NCI-H2029 treated with DMSO at 0.1 percent for 48 hours (cell line): ENCODE results near the gene TRIM14.
"Not testable (repeated sequence)": the region's sequence is repeated elsewhere in the genome, so short reads cannot be mapped to it uniquely, and the experiment has no call there.

Source experiments
- DNase-seq: peaks from one replicate; lab custom pipeline; 2025; lab: John Stamatoyannopoulos, UW

TRIM14 gene

DNA sequence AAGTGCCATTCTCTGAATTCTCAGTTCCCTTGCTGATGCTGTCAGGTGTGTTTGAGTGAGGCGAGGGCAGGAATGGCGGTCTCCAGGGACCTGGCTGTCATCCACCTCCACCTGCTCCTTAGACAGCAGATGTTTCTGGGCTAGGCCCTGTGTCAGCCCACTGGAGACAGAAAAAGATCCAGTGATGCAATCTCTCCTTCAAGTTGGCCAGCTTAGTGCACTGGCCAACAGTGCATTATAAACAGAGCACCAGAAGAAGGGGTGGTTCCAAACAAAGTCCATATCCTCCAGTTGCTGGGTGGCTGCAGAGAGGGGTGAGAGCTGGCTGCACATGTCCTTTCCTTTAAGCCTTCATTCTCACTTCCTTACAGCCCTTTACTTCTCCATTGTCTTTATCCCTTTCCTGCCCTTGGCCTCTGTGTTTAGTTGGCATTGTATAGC is 35.9 kb downstream of the TRIM14 start:
- DNase-seq: no peak

GRCh38 chr9:98081477-98082219 is 37.4 kb downstream of the TRIM14 start:
- DNase-seq: peak; percentile 31

GRCh38 chr9:98080780-98081179 is 38.2 kb downstream of the TRIM14 start:
- no peak for DNase-seq

- no peak for DNase-seq
Measured at GRCh38 chr9:98080326-98080725, 38.7 kb downstream of the TRIM14 start.

DNA sequence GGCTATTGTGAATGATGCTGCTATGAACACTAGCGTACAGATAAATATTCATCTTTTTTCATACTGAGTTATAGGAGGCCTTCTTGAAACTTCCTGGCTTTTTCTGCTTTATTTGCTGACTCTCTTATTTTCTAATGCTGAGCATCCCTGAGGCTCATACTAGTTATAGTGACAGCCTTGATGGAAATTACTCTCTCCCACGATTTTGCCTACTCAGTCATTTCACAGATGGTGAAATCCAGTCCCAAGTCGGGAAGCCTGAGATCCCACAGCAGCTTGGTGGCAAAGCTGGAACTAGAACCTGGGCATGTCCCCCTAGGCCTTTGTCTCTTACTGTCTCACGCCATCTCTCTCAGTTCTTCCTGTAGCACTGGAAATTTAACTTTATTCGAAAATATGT is 40.1 kb downstream of the TRIM14 start:
- DNase-seq: no peak

DNA sequence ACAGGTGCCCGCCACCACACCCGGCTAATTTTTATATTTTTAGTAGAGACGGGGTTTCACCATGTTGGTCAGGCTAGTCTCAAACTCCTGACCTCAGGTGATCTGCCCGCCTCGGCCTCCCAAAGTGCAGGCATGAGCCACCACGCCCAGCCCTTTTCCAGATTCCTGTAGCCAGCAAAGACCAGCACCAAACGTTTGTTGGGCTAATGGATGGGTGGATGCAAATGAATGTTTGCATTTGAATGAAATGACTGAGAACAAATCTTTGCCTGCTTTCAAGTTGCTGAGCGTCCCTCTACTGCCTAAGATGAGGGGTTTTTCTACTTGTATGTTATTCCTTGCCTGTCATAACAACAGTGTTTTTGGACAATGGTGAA is 42.5 kb downstream of the TRIM14 start:
- not testable (repeated sequence) for DNase-seq

GRCh38 chr9:98075332-98075805 is 43.7 kb downstream of the TRIM14 start:
- no peak for DNase-seq

GRCh38 chr9:98074115-98074990 is 44.7 kb downstream of the TRIM14 start:
- peak; percentile 69 for DNase-seq

DNA sequence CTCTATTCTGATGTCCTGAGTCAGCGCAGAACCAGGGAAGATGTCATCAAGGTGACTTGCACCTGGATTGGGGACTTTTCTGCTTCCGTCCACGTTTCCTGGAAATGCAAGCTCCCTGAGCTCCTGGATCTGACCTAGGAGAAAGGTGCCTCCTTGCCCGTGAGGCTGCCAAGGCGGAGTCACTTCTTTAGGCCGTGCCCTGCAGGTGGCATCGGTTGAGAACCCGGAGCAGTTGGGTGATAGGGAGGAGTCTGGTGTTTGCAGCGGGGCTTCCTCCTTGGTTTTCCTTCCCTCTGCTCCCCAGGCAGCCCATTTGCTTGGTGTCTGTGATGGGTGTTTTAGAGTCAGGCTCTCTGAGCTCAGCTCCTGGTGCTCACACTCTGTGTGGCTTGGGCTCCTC is 47.3 kb downstream of the TRIM14 start:
- no peak for DNase-seq

DNA sequence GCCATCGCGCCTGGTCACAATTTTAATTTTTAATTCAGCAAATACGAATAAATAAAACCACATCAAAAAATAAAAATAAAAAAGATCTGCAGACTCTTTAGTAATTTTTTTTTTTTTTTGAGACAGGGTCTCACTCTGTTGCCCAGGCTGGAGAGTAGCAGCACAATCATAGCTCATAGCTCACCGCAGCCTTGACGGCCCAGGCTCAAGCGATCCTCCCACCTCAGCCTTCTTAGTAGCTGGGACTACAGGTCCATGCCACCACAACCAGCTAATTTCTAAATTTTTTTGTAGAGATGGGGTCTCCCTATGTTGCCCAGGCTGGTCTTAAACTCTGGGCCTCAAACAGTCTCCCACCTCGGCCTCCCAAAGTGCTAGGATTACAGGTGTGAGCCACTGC is 48.3 kb downstream of the TRIM14 start:
- DNase-seq: no peak

- no peak for DNase-seq
Measured at GRCh38 chr9:98069551-98069950, 49.5 kb downstream of the TRIM14 start.

DNA sequence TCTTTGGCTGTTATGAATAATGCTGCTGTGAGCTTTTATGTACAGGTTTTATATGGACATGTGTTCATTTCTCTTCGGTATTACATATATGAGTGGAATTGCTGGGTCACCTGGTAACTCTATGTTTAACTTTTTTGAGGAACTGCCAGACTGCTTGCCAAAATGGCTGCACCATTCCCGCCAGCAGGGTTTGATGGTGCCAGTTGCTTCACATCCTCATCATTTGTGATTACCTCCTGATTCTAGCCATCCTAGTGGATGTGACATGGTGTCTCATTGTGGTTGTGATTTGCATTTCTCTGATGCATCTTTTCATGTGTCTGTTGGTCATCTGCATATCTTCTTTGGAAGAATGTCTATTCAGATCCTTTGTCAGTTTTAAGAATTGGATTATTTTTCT is 51.8 kb downstream of the TRIM14 start:
- no peak for DNase-seq

GRCh38 chr9:98066235-98066634 is 52.8 kb downstream of the TRIM14 start:
- DNase-seq: no peak

DNA sequence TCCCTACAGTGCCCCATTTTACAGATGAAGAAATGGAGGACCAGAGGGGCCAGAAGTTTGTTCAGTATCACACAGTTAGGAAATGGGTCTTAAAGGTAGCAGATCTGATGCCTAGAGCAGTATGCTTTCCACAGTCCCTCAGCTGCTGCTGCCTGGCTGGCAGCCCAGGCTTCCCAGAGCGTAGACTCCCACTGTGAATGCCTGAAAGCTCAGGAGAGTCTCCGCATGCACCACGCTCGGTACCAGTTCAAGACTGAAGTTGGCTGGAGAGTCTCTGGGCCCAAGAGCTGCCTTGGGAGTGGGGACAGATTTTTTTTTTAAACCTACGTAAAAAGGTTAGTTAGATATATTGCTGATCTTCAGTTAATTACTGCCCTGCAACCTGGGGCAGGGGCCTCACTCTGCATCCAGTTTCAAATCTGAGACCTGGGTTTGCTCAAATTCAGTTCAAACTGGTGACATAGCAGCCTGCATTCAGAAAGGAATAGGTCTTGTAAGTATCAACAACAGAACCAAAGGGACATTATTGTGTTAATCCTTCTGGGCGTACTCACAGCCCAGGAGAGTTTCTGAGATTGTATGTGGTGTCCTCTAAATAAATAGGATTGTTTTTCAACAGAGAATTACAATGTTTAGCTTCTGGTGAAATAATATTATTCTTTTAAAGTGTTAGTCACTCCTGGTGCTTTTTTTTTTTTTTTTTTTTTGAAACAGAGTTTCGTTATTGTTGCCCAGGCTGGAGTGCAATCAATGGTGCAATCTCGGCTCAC is 54.2 kb downstream of the TRIM14 start:
- DNase-seq: no peak

DNA sequence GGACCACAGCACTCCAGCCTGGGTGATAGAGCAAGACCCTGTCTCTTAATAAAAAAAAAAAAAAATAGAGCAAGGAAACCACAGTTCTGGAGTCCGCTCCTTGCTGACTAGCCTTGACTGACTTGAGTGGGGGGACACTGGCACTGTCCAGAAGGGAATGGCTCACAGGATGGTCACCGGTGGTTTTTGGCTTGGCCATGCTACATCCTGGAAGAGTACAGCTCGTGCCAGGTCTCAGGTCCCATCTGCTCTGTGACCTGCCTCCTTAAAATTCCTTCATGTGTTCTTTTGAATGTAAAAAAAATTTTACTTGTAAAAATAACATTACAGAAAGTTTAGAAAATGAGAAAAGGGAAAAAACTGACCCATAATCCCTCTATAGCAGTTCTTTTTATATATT is 56.9 kb downstream of the TRIM14 start:
- no peak for DNase-seq

- DNase-seq: no peak
Measured at GRCh38 chr9:98057138-98057799, 61.8 kb downstream of the TRIM14 start.

DNA sequence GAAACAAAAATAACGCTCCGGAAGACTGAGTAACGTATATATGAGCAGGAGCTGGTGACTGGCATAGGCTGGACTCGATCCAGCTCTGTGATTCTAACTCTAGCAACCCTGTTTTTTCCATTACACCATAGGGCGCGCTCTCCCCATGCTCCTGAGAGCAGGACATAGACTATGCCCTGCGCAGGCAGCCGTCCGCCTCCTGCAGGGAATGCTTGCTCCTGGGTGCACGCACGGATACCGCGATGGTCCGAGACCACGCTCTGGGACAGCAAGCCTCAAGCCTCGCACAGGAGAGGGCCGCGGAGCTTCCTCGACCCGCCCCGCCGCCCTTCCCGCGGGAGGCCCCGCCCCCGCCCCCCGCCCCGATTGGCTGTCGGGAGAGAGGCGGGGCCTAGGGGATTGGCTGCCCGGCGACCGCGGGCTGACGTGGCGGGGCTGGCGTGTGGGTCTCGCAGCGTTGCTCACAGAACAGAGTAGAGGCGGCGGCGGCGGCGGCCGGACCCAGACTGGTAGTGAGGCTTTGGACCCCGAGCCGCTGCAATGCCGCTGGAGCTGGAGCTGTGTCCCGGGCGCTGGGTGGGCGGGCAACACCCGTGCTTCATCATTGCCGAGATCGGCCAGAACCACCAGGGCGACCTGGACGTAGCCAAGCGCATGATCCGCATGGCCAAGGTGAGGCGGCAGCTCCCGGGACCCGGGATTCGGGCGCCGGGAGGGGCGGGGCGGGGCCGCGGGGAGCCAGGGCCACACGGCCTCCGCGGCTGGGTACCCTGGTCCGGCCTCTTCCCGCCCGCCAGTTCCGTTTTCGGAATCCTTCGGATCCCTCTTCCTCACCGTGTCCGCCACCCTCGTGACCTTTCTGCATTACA is 62.5 kb downstream of the TRIM14 start, which contains the start of gene NANS:
Gene NANS (plus strand): TSS at position 464 of the 869 bp plus-strand sequence. CDS start 77 bp downstream, at position 541.
- DNase-seq: peak; percentile 72

DNA sequence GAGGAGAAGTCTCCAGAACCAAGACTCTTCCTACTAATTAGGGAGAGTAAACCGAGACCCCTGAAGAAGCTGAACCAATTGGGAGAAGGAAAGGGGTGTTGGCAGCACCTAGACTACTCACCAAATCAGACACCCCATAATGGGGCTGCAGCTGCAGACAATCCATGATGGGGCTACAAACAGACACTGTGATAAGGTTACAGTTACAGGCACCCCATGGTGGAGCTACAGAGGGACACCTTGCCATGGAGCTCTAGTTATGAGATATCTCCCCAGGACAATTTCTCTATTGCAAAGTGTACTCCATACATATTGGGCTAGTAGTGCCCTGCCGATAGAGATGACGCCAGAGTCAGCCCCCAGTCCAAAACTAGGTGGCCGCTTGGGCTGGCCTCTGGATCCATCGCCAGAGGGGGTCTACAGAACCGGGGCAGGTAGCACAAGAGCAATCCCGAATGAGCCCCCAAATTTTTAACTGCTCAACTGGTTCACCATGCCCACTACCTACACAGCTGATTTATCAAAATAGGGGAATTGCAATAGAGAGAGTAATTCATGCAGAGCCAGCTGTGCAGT is 64.6 kb downstream of the TRIM14 start:
- no peak for DNase-seq

- no peak for DNase-seq
Measured at GRCh38 chr9:98050351-98050750, 68.7 kb downstream of the TRIM14 start.
